Cardiac fibroblast (primary cell): ENCODE data around the gene FRMD8.

Experiments
- DNase-seq, 2 donors: peaks; one replicate each; pipeline versions ENCODE4 v3.0.0 to v3.0.0-alpha.2; 2010; ENCODE audit warnings: low read depth in 2 of 2
- H3K4me3 ChIP-seq, 2 donors: replicated peaks in 1 of 2; 1 replicate in 1 of 2; 2 replicates in 1 of 2; pipeline ENCODE4 v1.5.1; 2011; ENCODE audit warnings: low read depth in 2 of 2, low read length in 2 of 2, mild to moderate bottlenecking in 2 of 2, moderate library complexity in 1 of 2
- CTCF ChIP-seq: IDR thresholded peaks from one replicate; pipeline ENCODE4 v1.5.1; 2011; ENCODE audit warnings: low read depth, mild to moderate bottlenecking, low read length, inconsistent platforms

Gene FRMD8

DNA sequence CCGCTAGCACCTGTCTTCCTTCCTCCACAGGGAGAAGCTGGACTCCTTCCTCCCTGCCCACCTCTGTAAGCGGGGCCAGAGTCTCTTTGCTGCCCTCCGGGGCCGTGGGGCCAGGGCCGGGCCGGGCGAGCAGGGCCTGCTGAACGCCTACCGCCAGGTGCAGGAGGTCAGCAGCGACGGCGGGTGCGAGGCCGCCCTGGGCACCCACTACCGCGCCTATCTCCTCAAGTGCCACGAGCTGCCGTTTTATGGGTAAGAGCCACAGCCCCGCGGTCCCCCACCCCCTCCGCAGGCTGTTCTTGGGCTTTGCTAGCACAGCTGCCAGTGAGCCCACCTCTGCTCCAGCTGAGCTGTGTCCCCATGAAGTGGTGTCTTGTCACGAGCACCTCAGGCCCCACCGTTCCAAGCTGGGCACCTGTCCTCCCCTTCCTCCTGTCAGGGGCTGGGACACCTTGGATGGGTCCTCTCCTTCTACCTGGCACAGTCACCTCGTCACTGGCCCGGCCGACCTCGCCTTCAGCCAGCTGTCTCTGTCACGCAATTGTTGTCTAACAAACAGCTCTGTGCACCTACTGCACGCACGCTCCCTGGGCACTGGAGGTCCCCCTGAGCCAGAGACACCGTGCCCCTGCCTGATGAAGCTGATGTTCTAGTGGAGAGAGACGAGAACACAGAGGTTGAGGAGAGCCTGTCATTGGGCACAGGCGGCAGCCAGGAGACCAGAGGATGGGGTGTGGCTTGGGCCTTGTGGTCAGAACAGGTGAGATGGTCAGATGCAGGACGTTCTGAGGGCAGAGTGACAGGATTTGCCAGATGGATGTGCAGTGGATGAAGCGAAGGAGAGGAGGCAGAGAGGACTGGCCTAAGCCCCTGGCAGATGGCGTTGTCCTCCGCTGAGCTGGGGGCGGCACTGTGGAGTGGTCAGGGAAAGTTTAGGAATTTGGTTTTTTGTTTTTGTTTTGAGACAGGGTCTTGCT, 10.6 kb downstream of the FRMD8 start:
- no peak overlapping the region for H3K4me3 ChIP-seq
- no peak for DNase-seq
- TF ChIP-seq CTCF: no peak

DNA sequence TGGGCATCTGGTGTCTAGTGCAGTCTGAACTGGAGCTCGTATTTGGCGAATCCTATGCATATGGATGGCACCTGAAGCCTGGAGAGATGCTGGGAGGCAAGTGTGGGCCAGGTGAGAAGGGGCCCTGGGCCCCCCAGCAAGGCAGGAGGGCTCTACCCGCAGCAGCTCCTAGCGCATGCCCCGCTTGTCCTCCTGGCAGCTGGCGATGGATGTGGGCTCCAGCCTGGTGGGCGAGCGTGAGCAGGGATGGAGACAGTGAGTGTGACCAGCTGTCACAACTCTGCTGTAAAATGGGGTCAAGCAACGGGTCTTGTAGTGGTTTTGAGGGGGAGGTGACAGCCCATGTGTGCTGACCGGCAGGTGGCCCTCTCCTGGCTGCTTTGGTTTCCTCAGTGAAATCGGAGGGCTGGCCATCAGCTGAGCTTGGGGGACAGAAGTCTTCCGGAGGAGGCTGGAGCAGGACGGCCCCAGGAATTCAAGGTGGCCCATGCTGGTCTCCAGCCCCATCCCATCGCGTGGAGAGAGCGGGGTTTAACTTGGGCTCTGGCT, 12.0 kb downstream of the FRMD8 start:
- H3K4me3 ChIP-seq: no peak overlapping the region
- DNase-seq: no peak
- TF ChIP-seq CTCF: no peak

GRCh38 chr11:65399249-65399648, 12.8 kb downstream of the FRMD8 start:
- no peak for TF ChIP-seq CTCF
- H3K4me3 ChIP-seq: no peak overlapping the region
- no peak for DNase-seq

DNA sequence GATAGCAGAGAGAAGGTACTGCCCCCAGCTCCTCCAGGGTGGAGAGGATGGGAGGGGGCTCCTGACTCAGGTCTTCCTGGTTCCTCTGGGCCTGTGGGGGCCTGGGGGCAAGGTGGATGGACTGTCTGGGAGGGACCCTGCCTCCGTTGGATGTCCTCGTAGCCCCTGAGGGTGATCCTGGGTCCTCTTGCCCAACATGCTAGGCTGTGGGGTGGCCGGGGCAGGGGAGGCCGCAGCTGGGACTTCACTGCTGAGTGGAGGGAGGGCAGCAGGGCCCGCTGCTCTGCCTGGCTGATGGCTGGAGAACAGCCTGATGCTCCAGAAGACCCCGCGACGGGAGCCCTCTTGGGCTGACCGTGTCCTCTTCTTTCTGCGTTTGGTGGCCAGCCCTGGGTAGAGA, 13.4 kb downstream of the FRMD8 start:
- no peak for DNase-seq
- H3K4me3 ChIP-seq: no peak overlapping the region
- no peak for TF ChIP-seq CTCF

DNA sequence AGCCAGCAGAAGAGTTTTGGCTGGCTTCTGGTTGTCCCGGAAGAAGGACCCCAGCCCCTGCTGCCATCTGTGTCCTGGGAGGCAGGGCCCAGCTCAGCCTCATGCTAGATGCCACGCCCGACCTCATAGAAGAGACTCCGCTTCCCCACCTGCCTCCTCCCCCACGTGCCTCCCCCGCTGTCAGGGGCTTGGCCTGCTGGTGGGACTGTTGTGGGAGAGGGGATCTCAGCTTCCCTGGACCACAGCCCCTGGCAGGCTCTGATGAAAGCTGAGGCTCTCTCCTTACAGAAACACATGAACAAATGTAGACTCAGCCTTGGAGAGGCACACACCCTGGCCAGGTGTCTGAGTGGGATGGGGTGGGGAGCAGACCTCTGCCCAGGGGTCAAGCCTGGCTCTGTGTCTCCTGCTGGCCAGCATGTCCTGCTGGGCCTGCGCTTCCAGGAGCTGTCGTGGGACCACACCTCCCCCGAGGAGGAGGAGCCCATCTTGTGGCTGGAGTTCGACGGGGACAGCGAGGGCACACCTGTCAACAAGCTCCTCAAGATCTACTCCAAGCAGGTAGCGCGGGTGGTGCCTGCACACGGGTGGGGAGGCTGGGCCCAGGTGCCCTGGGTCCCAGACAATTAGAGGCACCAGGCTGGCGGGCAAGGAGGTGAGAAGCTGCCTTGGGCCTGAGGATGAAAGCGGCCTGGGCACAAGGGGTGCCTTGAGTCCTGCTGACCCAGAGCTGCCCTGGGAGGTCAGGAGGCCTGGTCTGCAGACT, 14.1 kb downstream of the FRMD8 start:
- no peak for DNase-seq
- H3K4me3 ChIP-seq: no peak overlapping the region
- TF ChIP-seq CTCF: no peak

DNA sequence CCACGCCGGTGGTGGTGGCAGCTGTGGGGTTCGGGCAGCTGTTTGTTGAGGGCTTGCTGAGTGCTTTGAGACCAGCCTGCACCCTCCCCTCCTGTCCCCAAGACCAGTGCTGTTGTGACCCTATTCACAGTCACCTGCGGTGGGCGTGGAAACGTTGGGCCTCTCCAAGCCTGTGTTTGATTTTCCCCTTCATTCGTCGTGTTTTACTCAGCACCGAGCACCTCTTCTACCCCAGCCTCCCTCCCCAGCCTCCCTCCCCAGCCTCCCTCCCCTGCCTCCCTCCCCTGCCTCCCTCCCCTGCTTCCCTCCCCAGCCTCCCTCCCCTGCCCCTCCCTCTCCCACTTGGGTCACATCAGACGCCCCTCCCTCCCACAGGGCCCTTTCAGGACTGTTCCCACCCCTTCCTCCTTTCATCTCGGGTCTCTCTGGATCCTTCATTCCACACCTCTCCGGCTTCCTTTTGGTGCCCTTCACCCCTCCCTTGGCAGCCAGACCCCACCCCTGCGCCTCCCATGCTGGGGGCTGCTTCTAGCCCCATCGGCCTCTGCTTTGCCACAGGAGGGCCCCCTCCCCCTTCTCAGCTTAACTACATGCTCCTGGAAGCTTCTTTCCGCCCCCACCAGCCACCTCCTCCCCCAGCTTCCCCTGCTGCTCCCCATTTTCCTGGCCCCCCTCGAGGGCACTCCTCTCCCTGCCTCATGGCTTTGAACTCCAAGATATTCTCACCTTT, 14.8 kb downstream of the FRMD8 start:
- DNase-seq: no peak
- TF ChIP-seq CTCF: no peak
- no peak overlapping the region for H3K4me3 ChIP-seq
